ENCODE measurements around the gene ZAP70.

The ZAP70 gene

DNA sequence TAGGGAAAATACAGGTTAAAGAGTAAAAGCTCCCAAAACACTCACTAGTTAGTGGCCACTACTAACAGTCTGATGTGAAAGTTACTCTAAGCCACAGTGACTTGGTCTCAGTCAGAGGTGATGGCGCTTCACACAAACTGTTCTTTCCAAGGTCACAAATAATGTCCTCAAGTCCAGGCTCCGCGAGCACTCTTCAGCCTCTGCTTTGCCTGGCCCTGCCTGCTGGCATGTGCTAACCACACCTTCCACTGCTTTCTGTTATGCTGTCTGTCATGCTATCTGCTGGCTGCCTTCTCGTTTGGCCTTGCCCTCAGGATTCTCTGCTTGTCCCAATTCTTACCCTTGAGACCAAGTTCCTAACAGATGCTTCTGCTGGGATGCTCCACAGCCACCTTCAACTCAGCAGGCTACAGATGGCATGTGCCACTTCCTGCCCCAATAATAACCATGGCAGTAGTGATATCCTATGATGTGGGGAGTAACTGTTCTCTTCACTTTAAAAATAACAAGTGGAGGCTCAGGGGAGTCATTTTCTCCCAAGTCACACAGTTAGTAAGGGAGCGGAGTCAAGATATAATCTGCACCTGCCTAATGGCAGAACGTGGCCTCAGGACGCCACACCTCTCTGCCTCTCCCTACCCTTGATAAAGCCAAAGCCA lies 75.7 kb downstream of the ZAP70 start:
- DNase-seq (ENCODE audit: low read depth): no peak
